K562 (cell line): ENCODE measurements around the gene FBXO28. TPM values are rescaled to one million over a fixed set of nuclear protein-coding genes. Genes with fewer than 3 reads are reported as not detected.

Experiments used
- BRD9 ChIP-seq: fragments of 450-650 bp; IDR thresholded peaks from 2 replicates; pipeline ENCODE4 v1.6.1; 2018; ENCODE audit warnings: low read depth; ENCODE audit not compliant: partially characterized antibody
- ELF2 ChIP-seq: fragments of 250-450 bp; sonication (Bioruptor Pico); IDR thresholded peaks from 2 replicates; pipeline ENCODE4 v1.5.0; 2021; ENCODE audit warnings: mild to moderate bottlenecking
- ELF4 ChIP-seq: fragments of 450-650 bp; formaldehyde crosslinking; IDR thresholded peaks from 2 replicates; pipeline ENCODE4 v1.4.0; 2022; ENCODE audit warnings: missing genetic modification characterization
- FOSL1 ChIP-seq: fragments of 200-800 bp; sonication (Bioruptor generic); conservative IDR thresholded peaks from 2 replicates; pipeline ENCODE4 v1.6.1; 2016; ENCODE audit warnings: missing genetic modification characterization, missing compliant biosample characterization
- GABPB1 ChIP-seq: sonication (generic); formaldehyde crosslinking; IDR thresholded peaks from 2 replicates; pipeline ENCODE4 v1.8.0; 2022; ENCODE audit warnings: mild to moderate bottlenecking, missing genetic modification reagents
- HNRNPH1 ChIP-seq: fragments of 200-400 bp; formaldehyde crosslinking; optimal IDR thresholded peaks from 2 replicates; pipeline ENCODE3; 2017; ENCODE audit warnings: low read depth, mild to moderate bottlenecking, low read length, moderate library complexity
- KAT2B ChIP-seq: IDR thresholded peaks from one replicate; pipeline ENCODE4 v1.6.1; 2012; ENCODE audit warnings: low read depth, mild to moderate bottlenecking, control low read depth, inconsistent platforms, low read length, moderate library complexity
- NRF1 ChIP-seq, 2 experiments: fragments of 450-650 bp; IDR thresholded peaks in 1 of 2; conservative IDR thresholded peaks in 1 of 2; 2 replicates each; pipeline ENCODE4 v1.6.1; 2014; ENCODE audit warnings: mild to moderate bottlenecking in 2 of 2
- PBX2 ChIP-seq, 2 experiments: IDR thresholded peaks in 1 of 2; conservative IDR thresholded peaks in 1 of 2; 2 replicates each; pipeline ENCODE4 v1.6.1; 2016; ENCODE audit warnings: low read depth in 2 of 2, mild to moderate bottlenecking in 1 of 2, missing compliant biosample characterization in 1 of 2, missing genetic modification characterization in 1 of 2, moderate library complexity in 1 of 2
- PTTG1 ChIP-seq: fragments of 450-650 bp; IDR thresholded peaks from 2 replicates; pipeline ENCODE4 v1.6.1; 2016; ENCODE audit warnings: low read depth, mild to moderate bottlenecking, missing genetic modification characterization, missing compliant biosample characterization
- RFX7 ChIP-seq: fragments of 250-450 bp; sonication (Bioruptor Pico); IDR thresholded peaks from 2 replicates; pipeline ENCODE4 v1.5.1; 2021; ENCODE audit warnings: mild to moderate bottlenecking
- TOE1 ChIP-seq, 2 experiments: fragments of 450-650 bp in 1 of 2; sonication (generic) in 1 of 2; formaldehyde crosslinking in 1 of 2; IDR thresholded peaks; 2 replicates each; pipeline versions ENCODE4 v1.7.1 to v1.8.0; 2016 to 2022; ENCODE audit warnings: borderline replicate concordance in 2 of 2, mild to moderate bottlenecking in 2 of 2, antibody characterized with exemption in 1 of 2, inconsistent platforms in 1 of 2, low read depth in 1 of 2, missing genetic modification reagents in 1 of 2, moderate library complexity in 1 of 2
- ZNF280B ChIP-seq: fragments of 250-450 bp; sonication (Bioruptor Pico); IDR thresholded peaks from 2 replicates; pipeline ENCODE4 v1.5.1; 2021; ENCODE audit warnings: mild to moderate bottlenecking
- ZNF431 ChIP-seq: sonication (generic); formaldehyde crosslinking; IDR thresholded peaks from 2 replicates; pipeline ENCODE4 v1.8.0; 2022; ENCODE audit warnings: mild to moderate bottlenecking, missing genetic modification reagents
- ZNF695 ChIP-seq: fragments of 450-650 bp; formaldehyde crosslinking; IDR thresholded peaks from 2 replicates; pipeline ENCODE4 v1.4.0; 2020; ENCODE audit warnings: mild to moderate bottlenecking, moderate library complexity
- polyA plus RNA-seq, 8 experiments: library from polyadenylated mRNA; depleted of rRNA in 4 of 8; stranded (reverse) in 5 of 8; unstranded in 3 of 8; fragments of >200 nt; fragmentation: Nextera tagmentation in 2 of 8; fragmentation: Illumina TruSeq in 1 of 8; extraction: Ambion mirVana in 2 of 8; extraction: Trizol in 1 of 8; gene quantifications; 2 replicates each; pipeline versions ENCODE4 v1.2.1 to v1.2.3, GENCODE V29; 2011 to 2014; ENCODE audit warnings: inconsistent platforms in 1 of 8, missing spikeins in 1 of 8
- total RNA-seq, 7 experiments: library from RNA; depleted of rRNA in 6 of 7; stranded (reverse); fragments of >200 nt in 6 of 7; fragmentation: Illumina TruSeq in 2 of 7; extraction: Trizol in 2 of 7; gene quantifications; 2 replicates each; pipeline versions ENCODE4 v1.2.1 to v1.2.3, GENCODE V29; 2011 to 2021; ENCODE audit warnings: low replicate concordance in 1 of 7

FBXO28 gene
- total and polyA plus RNA-seq, 9 of the 15 experiments (the other 6 are each of a cell fraction or from before 2014, with no cell fraction given): 4.1 to 34.8 (median 25.3) TPM

DNA sequence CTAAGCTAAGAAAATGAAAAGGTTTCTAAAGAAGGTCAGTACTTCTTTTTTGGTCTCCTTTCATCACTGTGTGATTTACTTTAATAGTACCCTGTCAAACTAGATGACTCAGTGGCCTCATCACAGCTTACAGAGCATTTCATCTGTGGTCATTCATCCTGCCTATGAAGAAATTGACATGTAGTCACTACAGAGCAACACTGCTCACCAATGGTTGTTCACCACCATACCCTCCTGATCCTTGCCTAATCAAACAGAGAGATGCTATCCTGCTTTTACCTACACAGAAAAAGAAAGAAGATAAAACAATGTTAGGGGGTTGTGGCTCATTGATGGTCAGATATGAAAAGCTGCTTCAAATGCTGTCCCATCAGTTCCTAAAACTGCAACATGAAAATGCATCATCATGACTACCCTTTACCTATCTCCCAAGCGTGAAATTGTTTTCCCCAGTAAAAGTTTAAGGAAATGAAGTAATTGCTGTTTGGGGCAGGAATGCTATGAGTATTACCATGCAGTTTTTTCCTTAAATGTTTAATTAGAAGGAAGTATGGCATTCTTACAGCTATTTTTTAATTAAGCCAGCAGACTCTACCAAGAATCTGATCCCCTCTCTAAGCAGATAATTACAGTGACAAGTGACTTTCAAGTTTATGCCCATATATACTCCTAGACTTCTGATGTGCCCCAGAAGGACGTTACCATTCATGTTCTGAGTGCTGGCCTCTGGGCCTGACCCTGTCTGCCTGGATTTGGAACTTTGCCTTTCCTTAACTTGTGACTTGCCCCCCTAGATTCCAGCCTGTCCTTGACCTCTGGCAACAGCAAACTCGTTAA lies 46.1 kb upstream of the FBXO28 start (continued):
- TF ChIP-seq ELF4 (CRISPR knock-in tag) (0 out of 2 replicates have a peak, but pooled peaks have one; percentile 64), RFX7 (no peak), GABPB1 (CRISPR knock-in tag) (no peak), FOSL1 (peak; percentile 89), TOE1 (IDR thresholded peaks at IDR 0.05; ENCODE audit: borderline replicate concordance) (no peak), TOE1 (CRISPR knock-in tag; IDR thresholded peaks at IDR 0.05; ENCODE audit: borderline replicate concordance, low read depth) (no peak), HNRNPH1 (no peak), ZNF431 (CRISPR knock-in tag) (no peak), NRF1 (conservative IDR thresholded peaks at IDR 0.05 in 1 of 2, IDR thresholded peaks at IDR 0.05 in 1 of 2) (no peak), ZNF280B (CRISPR knock-in tag) (no peak), ELF2 (CRISPR knock-in tag) (0 out of 2 replicates have a peak, but pooled peaks have one; percentile 27), PBX2 (CRISPR knock-in tag; IDR thresholded peaks at IDR 0.05; ENCODE audit: low read depth) (no peak), PBX2 (tag; conservative IDR thresholded peaks at IDR 0.05; ENCODE audit: low read depth) (peak; percentile 89), ZNF695 (CRISPR knock-in tag) (no peak), BRD9 (no peak), PTTG1 (tag) (no peak), KAT2B (no peak)
